SU-DHL-6 (cell line): Measurements from ENCODE around the gene RHOB.

Experiments
- H2AFZ ChIP-seq: fragments of 200-600 bp; sonication (generic); 2 replicates; pipeline ENCODE4 v1.6.1; 2014; ENCODE audit warnings: low read depth, mild to moderate bottlenecking, moderate library complexity, mixed read lengths, antibody characterized with exemption, low read length; ENCODE audit not compliant: severe bottlenecking
- H3F3A ChIP-seq: fragments of 200-600 bp; shearing (Covaris generic); 2 replicates; pipeline ENCODE4 v1.6.0; 2016; ENCODE audit warnings: antibody characterized with exemption, mild to moderate bottlenecking; ENCODE audit not compliant: insufficient read depth
- H3K27ac ChIP-seq: fragments of 200-600 bp; sonication (generic); 2 replicates; pipeline ENCODE4 v1.5.1; 2016; ENCODE audit warnings: low read depth, mild to moderate bottlenecking, low read length, moderate library complexity, mixed read lengths
- H3K27me3 ChIP-seq: fragments of 200-600 bp; sonication (generic), shearing (Covaris generic); 2 replicates; pipeline ENCODE4 v1.6.0; 2014; ENCODE audit warnings: mild to moderate bottlenecking, low read length
- H3K36me3 ChIP-seq: fragments of 200-600 bp; sonication (generic); 2 replicates; pipeline ENCODE4 v1.6.1; 2014; ENCODE audit warnings: mild to moderate bottlenecking, low read length, mixed read lengths
- H3K4me2 ChIP-seq: fragments of 300-600, 200-600 bp; shearing (Covaris generic), sonication (generic); 2 replicates; pipeline ENCODE4 v1.6.0; 2014; ENCODE audit warnings: low read length, low read depth, mild to moderate bottlenecking; ENCODE audit not compliant: poor library complexity, severe bottlenecking
- H3K4me3 ChIP-seq: fragments of 200-600 bp; sonication (generic); 2 replicates; pipeline ENCODE4 v1.5.1; 2014; ENCODE audit warnings: antibody characterized with exemption, low read length, mild to moderate bottlenecking, mixed read lengths; ENCODE audit not compliant: insufficient read depth, poor library complexity, severe bottlenecking
- H3K79me2 ChIP-seq: fragments of 200-600 bp; sonication (generic); 2 replicates; pipeline ENCODE4 v1.6.1; 2014; ENCODE audit warnings: mild to moderate bottlenecking, low read length, moderate library complexity; ENCODE audit not compliant: insufficient read depth
- H3K9ac ChIP-seq: fragments of 200-600 bp; sonication (generic); 2 replicates; pipeline ENCODE4 v1.7.0; 2014; ENCODE audit warnings: mild to moderate bottlenecking, low read length
- H3K9me2 ChIP-seq: fragments of 200-600 bp; sonication (generic); replicated peaks from 2 replicates; pipeline ENCODE4 v1.6.1; 2014; ENCODE audit warnings: low read length; ENCODE audit not compliant: insufficient read depth
- H3K9me3 ChIP-seq: fragments of 200-600 bp; sonication (generic); 2 replicates; pipeline ENCODE4 v1.6.1; 2014; ENCODE audit warnings: low read length, mixed read lengths; ENCODE audit not compliant: insufficient read depth
- H4K20me1 ChIP-seq: fragments of 200-600 bp; sonication (generic); 2 replicates; pipeline ENCODE4 v1.6.1; 2014; ENCODE audit warnings: low read depth, mild to moderate bottlenecking, antibody characterized with exemption, low read length, moderate library complexity, mixed read lengths
- CTCF ChIP-seq: fragments of 200-600 bp; sonication (generic); IDR thresholded peaks from one replicate; pipeline ENCODE4 v1.5.1; 2017; ENCODE audit warnings: antibody characterized with exemption, mild to moderate bottlenecking, low read length, moderate library complexity; ENCODE audit not compliant: insufficient read depth, poor library complexity, severe bottlenecking
- EZH2phosphoT487 ChIP-seq: fragments of 200-600 bp; sonication (generic), shearing (Covaris generic); conservative IDR thresholded peaks from 2 replicates; pipeline ENCODE4 v1.6.1; 2018; ENCODE audit warnings: mild to moderate bottlenecking, antibody characterized with exemption, low read length, moderate library complexity, mixed read lengths

The RHOB gene

GRCh38 chr2:20483194-20483895 is 36.5 kb downstream of the RHOB start:
- no peak for TF ChIP-seq EZH2phosphoT487
- TF ChIP-seq CTCF: no peak
- Histone ChIP-seq H2AFZ (no peak overlapping the region), H3K27ac (no peak overlapping the region), H3K9ac (no peak overlapping the region), H3K9me2 (no peaks in the 10 kb centered on the region), H3K79me2 (no peaks in the 10 kb centered on the region), H3K4me3 (no peak overlapping the region), H3F3A (no peaks in the 10 kb centered on the region), H3K9me3 (no peaks in the 10 kb centered on the region), H4K20me1 (no peaks in the 10 kb centered on the region), H3K36me3 (no peaks in the 10 kb centered on the region), H3K4me2 (no peak overlapping the region), H3K27me3 (no peaks in the 10 kb centered on the region)

GRCh38 chr2:20484034-20484617 is 37.3 kb downstream of the RHOB start:
- no peak for TF ChIP-seq CTCF
- TF ChIP-seq EZH2phosphoT487: no peak
- Histone ChIP-seq H3K27me3 (no peaks in the 10 kb centered on the region), H3K9me2 (no peaks in the 10 kb centered on the region), H3K79me2 (no peaks in the 10 kb centered on the region), H2AFZ (no peak overlapping the region), H3K4me3 (no peak overlapping the region), H3K36me3 (no peaks in the 10 kb centered on the region), H3K9me3 (no peaks in the 10 kb centered on the region), H3F3A (no peaks in the 10 kb centered on the region), H3K27ac (no peak overlapping the region), H3K4me2 (no peak overlapping the region), H3K9ac (no peak overlapping the region), H4K20me1 (no peaks in the 10 kb centered on the region)

GRCh38 chr2:20484810-20485611 is 38.1 kb downstream of the RHOB start:
- no peaks in the 10 kb centered on the region for H3K27me3 ChIP-seq
- H3K36me3 ChIP-seq: no peaks in the 10 kb centered on the region
- H3K9me2 ChIP-seq: no peaks in the 10 kb centered on the region
- H3K9me3 ChIP-seq: no peaks in the 10 kb centered on the region
- H3K9ac ChIP-seq: no peak overlapping the region
- H3K79me2 ChIP-seq: no peaks in the 10 kb centered on the region
- no peaks in the 10 kb centered on the region for H4K20me1 ChIP-seq
- H3K4me3 ChIP-seq: no peak overlapping the region
- TF ChIP-seq CTCF (no peak), EZH2phosphoT487 (no peak)
- H3K27ac ChIP-seq: no peak overlapping the region
- no peak overlapping the region for H2AFZ ChIP-seq
- H3F3A ChIP-seq: no peaks in the 10 kb centered on the region
- no peak overlapping the region for H3K4me2 ChIP-seq
